Stimulated activated CD8-positive, alpha-beta memory T cell treated with anti-CD3 and anti-CD28 coated beads, Interleukin-7, amount 100 ng/mL, for 48 hours (primary cell): Measurements from ENCODE around the gene NOP9.
"Not testable (repeated sequence)": the region's sequence is repeated elsewhere in the genome, so short reads cannot be mapped to it uniquely, and the experiment has no call there.

ENCODE experiments used
- DNase-seq, 2 donors: peaks; one replicate each; pipeline ENCODE4 v3.0.0-alpha.2; 2020; ENCODE audit warnings: low read depth in 1 of 2; ENCODE audit errors: extremely low read depth in 1 of 2

Gene NOP9

GRCh38 chr14:24342889-24343288 lies 43.2 kb downstream of the NOP9 start:
- DNase-seq, result no peak

- no peak for DNase-seq
Observed at GRCh38 chr14:24343795-24344660, 44.4 kb downstream of the NOP9 start.

GRCh38 chr14:24347134-24347533 lies 47.5 kb downstream of the NOP9 start:
- no peak for DNase-seq

GRCh38 chr14:24348186-24348585 lies 48.5 kb downstream of the NOP9 start:
- DNase-seq, result no peak

GRCh38 chr14:24349742-24350141 lies 50.1 kb downstream of the NOP9 start:
- no peak for DNase-seq

- DNase-seq, result no peak
Observed at GRCh38 chr14:24351517-24351916, 51.9 kb downstream of the NOP9 start.

- no peak for DNase-seq
Observed at GRCh38 chr14:24353559-24354481, 54.2 kb downstream of the NOP9 start.

GRCh38 chr14:24354482-24354825 lies 54.8 kb downstream of the NOP9 start:
- not testable (repeated sequence) for DNase-seq

GRCh38 chr14:24355009-24355408 lies 55.4 kb downstream of the NOP9 start:
- DNase-seq, result no peak

- DNase-seq, result no peak
Observed at GRCh38 chr14:24356208-24356607, 56.6 kb downstream of the NOP9 start.
